Osteoblast (primary cell): Measurements from ENCODE around the gene FAM120A. TPM values are rescaled to one million over a fixed set of nuclear protein-coding genes. Genes with fewer than 3 reads are reported as not detected.

Experiments
- DNase-seq: peaks from one replicate; pipeline ENCODE4 v3.0.0; 2011; ENCODE audit warnings: low spot score, mixed read lengths; ENCODE audit not compliant: insufficient read length; ENCODE audit errors: missing footprints
- H2AFZ ChIP-seq: 2 replicates; pipeline ENCODE4 v1.6.0; 2011; ENCODE audit warnings: mild to moderate bottlenecking, low read length
- H3K27ac ChIP-seq: 2 replicates; pipeline ENCODE4 v1.5.1; 2011; ENCODE audit warnings: mild to moderate bottlenecking, low read depth, low read length, moderate library complexity
- H3K27me3 ChIP-seq: 2 replicates; pipeline ENCODE4 v1.6.0; 2012; ENCODE audit warnings: mild to moderate bottlenecking, control low read depth, inconsistent platforms, low read length, moderate library complexity; ENCODE audit not compliant: insufficient read depth
- H3K36me3 ChIP-seq: 2 replicates; pipeline ENCODE4 v1.5.1; 2011; ENCODE audit warnings: mild to moderate bottlenecking, low read length, control low read depth, moderate library complexity; ENCODE audit not compliant: insufficient read depth
- H3K4me1 ChIP-seq: 2 replicates; pipeline ENCODE4 v1.5.1; 2011; ENCODE audit warnings: mild to moderate bottlenecking, low read length, control low read depth, moderate library complexity; ENCODE audit not compliant: insufficient read depth
- H3K4me2 ChIP-seq: 2 replicates; pipeline ENCODE4 v1.6.0; 2011; ENCODE audit warnings: mild to moderate bottlenecking, low read length; ENCODE audit not compliant: insufficient read depth
- H3K4me3 ChIP-seq: fragments of 200-600 bp; sonication (generic); 3 replicates; pipeline ENCODE4 v1.5.1; 2012; ENCODE audit warnings: mild to moderate bottlenecking, low read length, inconsistent platforms; ENCODE audit not compliant: insufficient read depth
- H3K79me2 ChIP-seq: 2 replicates; pipeline ENCODE4 v1.6.0; 2012; ENCODE audit warnings: mild to moderate bottlenecking, low read length, control low read depth, inconsistent platforms; ENCODE audit not compliant: insufficient read depth
- H3K9me3 ChIP-seq: 2 replicates; pipeline ENCODE4 v1.5.1; 2011; ENCODE audit warnings: low read depth, low read length, control low read depth
- H4K20me1 ChIP-seq: 2 replicates; pipeline ENCODE4 v1.6.0; 2012; ENCODE audit warnings: mild to moderate bottlenecking, low read length, control low read depth; ENCODE audit not compliant: insufficient read depth
- CTCF ChIP-seq: IDR thresholded peaks from 2 replicates; pipeline ENCODE4 v1.5.1; 2011; ENCODE audit warnings: mild to moderate bottlenecking, low read depth, low read length, moderate library complexity; ENCODE audit errors: extremely low read depth
- total RNA-seq: library from RNA; depleted of rRNA; stranded (reverse); fragments of >200 nt; gene quantifications from 2 replicates; pipeline ENCODE4 v1.2.3, GENCODE V29; 2012

The FAM120A gene
- total RNA-seq, 1 donor, result 136 TPM

GRCh38 chr9:93427655-93428379, 23.7 kb upstream of the FAM120A start:
- H3K4me2 ChIP-seq, result no peak overlapping the region
- no peak for DNase-seq
- H2AFZ ChIP-seq, result no peak overlapping the region
- no peaks in the 10 kb centered on the region for H3K36me3 ChIP-seq
- no peaks in the 10 kb centered on the region for H3K4me1 ChIP-seq
- no peaks in the 10 kb centered on the region for H4K20me1 ChIP-seq
- peak; percentile 10 for TF ChIP-seq CTCF
- H3K79me2 ChIP-seq, result no peaks in the 10 kb centered on the region
- no peak overlapping the region for H3K27ac ChIP-seq
- H3K27me3 ChIP-seq, result no peaks in the 10 kb centered on the region
- H3K4me3 ChIP-seq, result no peak overlapping the region
- H3K9me3 ChIP-seq, result no peaks in the 10 kb centered on the region

GRCh38 chr9:93431539-93432105, 19.9 kb upstream of the FAM120A start:
- no peaks in the 10 kb centered on the region for H3K4me1 ChIP-seq
- no peaks in the 10 kb centered on the region for H3K27me3 ChIP-seq
- no peak overlapping the region for H2AFZ ChIP-seq
- H3K79me2 ChIP-seq, result no peaks in the 10 kb centered on the region
- no peak for TF ChIP-seq CTCF
- no peak overlapping the region for H3K4me3 ChIP-seq
- H3K27ac ChIP-seq, result no peak overlapping the region
- H3K36me3 ChIP-seq, result no peaks in the 10 kb centered on the region
- H4K20me1 ChIP-seq, result no peaks in the 10 kb centered on the region
- H3K4me2 ChIP-seq, result no peak overlapping the region
- DNase-seq, result no peak
- H3K9me3 ChIP-seq, result no peaks in the 10 kb centered on the region

- Histone ChIP-seq H3K4me1 (no peaks in the 10 kb centered on the region), H3K4me2 (no peak overlapping the region), H3K36me3 (no peaks in the 10 kb centered on the region), H3K4me3 (no peak overlapping the region), H3K79me2 (no peaks in the 10 kb centered on the region), H4K20me1 (no peaks in the 10 kb centered on the region), H2AFZ (no peak overlapping the region), H3K27me3 (no peaks in the 10 kb centered on the region), H3K27ac (no peak overlapping the region), H3K9me3 (no peaks in the 10 kb centered on the region)
- DNase-seq, result no peak
- no peak for TF ChIP-seq CTCF
Observed at GRCh38 chr9:93432964-93433363, 18.5 kb upstream of the FAM120A start.

- H4K20me1 ChIP-seq, result no peaks in the 10 kb centered on the region
- TF ChIP-seq CTCF, result no peak
- no peak overlapping the region for H3K4me3 ChIP-seq
- H3K36me3 ChIP-seq, result no peaks in the 10 kb centered on the region
- H2AFZ ChIP-seq, result no peak overlapping the region
- no peaks in the 10 kb centered on the region for H3K27me3 ChIP-seq
- no peaks in the 10 kb centered on the region for H3K4me1 ChIP-seq
- H3K9me3 ChIP-seq, result no peaks in the 10 kb centered on the region
- no peak overlapping the region for H3K4me2 ChIP-seq
- DNase-seq, result no peak
- H3K27ac ChIP-seq, result no peak overlapping the region
- H3K79me2 ChIP-seq, result no peaks in the 10 kb centered on the region
Observed at GRCh38 chr9:93434056-93434455, 17.4 kb upstream of the FAM120A start.
